KMS-11 (cell line): ENCODE measurements around the gene CDK4.
A peak's percentile ranks its signal among the peaks of the same experiment; 100 is the strongest.

Experiments used
- H2AFZ ChIP-seq: fragments of 200-600 bp; sonication (generic); 2 replicates; pipeline ENCODE4 v1.6.1; 2016; ENCODE audit warnings: antibody characterized with exemption, mixed run types, low read depth
- H3K27ac ChIP-seq: fragments of 200-600 bp; sonication (generic); 2 replicates; pipeline ENCODE4 v1.6.1; 2016; ENCODE audit warnings: mild to moderate bottlenecking, mixed run types
- H3K27me3 ChIP-seq: fragments of 200-600 bp; sonication (generic); 2 replicates; pipeline ENCODE4 v1.6.1; 2017; ENCODE audit warnings: mild to moderate bottlenecking, low read depth, mixed run types, moderate library complexity; ENCODE audit not compliant: insufficient read depth
- H3K36me3 ChIP-seq: fragments of 200-600 bp; sonication (generic); 2 replicates; pipeline ENCODE4 v1.6.1; 2017; ENCODE audit warnings: mild to moderate bottlenecking, mixed run types; ENCODE audit not compliant: insufficient read depth
- H3K4me1 ChIP-seq: fragments of 200-600 bp; sonication (generic); 2 replicates; pipeline ENCODE4 v1.6.1; 2016; ENCODE audit warnings: mild to moderate bottlenecking, low read depth, mixed run types; ENCODE audit not compliant: poor library complexity, severe bottlenecking
- H3K4me2 ChIP-seq: fragments of 200-600 bp; sonication (generic); 2 replicates; pipeline ENCODE4 v1.7.0; 2016; ENCODE audit warnings: mild to moderate bottlenecking, mixed run types
- H3K4me3 ChIP-seq: fragments of 200-600 bp; sonication (generic); IDR thresholded peaks from 2 replicates; pipeline ENCODE4 v1.6.1; 2017; ENCODE audit warnings: low read depth, low read length, mixed read lengths; ENCODE audit not compliant: insufficient read depth
- H3K79me2 ChIP-seq: fragments of 200-600 bp; sonication (generic); 2 replicates; pipeline ENCODE4 v1.6.1; 2016; ENCODE audit warnings: low read depth, mixed run types; ENCODE audit not compliant: insufficient read depth
- H3K9ac ChIP-seq: fragments of 200-600 bp; sonication (generic); 2 replicates; pipeline ENCODE4 v1.6.1; 2016; ENCODE audit warnings: mild to moderate bottlenecking, mixed run types
- H4K20me1 ChIP-seq: fragments of 200-600 bp; sonication (generic); 2 replicates; pipeline ENCODE4 v1.6.1; 2016; ENCODE audit warnings: mild to moderate bottlenecking, mixed run types; ENCODE audit not compliant: insufficient read depth
- CTCF ChIP-seq: fragments of 200-600 bp; sonication (generic); conservative IDR thresholded peaks from 2 replicates; pipeline ENCODE4 v1.6.1; 2017; ENCODE audit warnings: low read depth, mild to moderate bottlenecking, antibody characterized with exemption, low read length, moderate library complexity, mixed read lengths

The CDK4 gene

GRCh38 chr12:57782608-57783465, 30.7 kb upstream of the CDK4 start, which contains the start of gene TSFM:
TSFM (plus strand) TSS chr12:57782787; CDS start chr12:57782802, 15 bp downstream.
- peak within 1 kb of the TSS; percentile 69 for H2AFZ ChIP-seq
- H3K9ac ChIP-seq, result peak within 1 kb of the TSS; percentile 76
- TF ChIP-seq CTCF, result peak; percentile 100
- H3K79me2 ChIP-seq, result peaks cover 29% of the 10 kb centered on the region
- H4K20me1 ChIP-seq, result no peaks in the 10 kb centered on the region
- no peaks in the 10 kb centered on the region for H3K27me3 ChIP-seq
- peaks cover 23% of the 10 kb centered on the region for H3K4me1 ChIP-seq
- H3K27ac ChIP-seq, result peak within 1 kb of the TSS; percentile 51
- peak within 1 kb of the TSS; percentile 97 for H3K4me3 ChIP-seq
- H3K36me3 ChIP-seq, result peaks cover 16% of the 10 kb centered on the region; the same call in 1 of the 2 replicates
- peak within 1 kb of the TSS; percentile 76 for H3K4me2 ChIP-seq

GRCh38 chr12:57782243-57782607, 30.1 kb upstream of the CDK4 start:
- Histone ChIP-seq H3K79me2 (peaks cover 29% of the 10 kb centered on the region), H4K20me1 (no peaks in the 10 kb centered on the region), H2AFZ (peak overlapping the region; percentile 69; the same call in 1 of the 2 replicates), H3K4me1 (peaks cover 23% of the 10 kb centered on the region), H3K9ac (no peak overlapping the region), H3K27me3 (no peaks in the 10 kb centered on the region), H3K36me3 (peaks cover 12% of the 10 kb centered on the region; the same call in 1 of the 2 replicates), H3K27ac (no peak overlapping the region), H3K4me3 (no peak overlapping the region), H3K4me2 (peak overlapping the region; percentile 4; the same call in 1 of the 2 replicates)
- no peak for TF ChIP-seq CTCF

- TF ChIP-seq CTCF, result no peak
- Histone ChIP-seq H3K4me2 (peak overlapping the region; percentile 4; the same call in 1 of the 2 replicates), H4K20me1 (no peaks in the 10 kb centered on the region), H3K4me1 (peaks cover 23% of the 10 kb centered on the region), H3K36me3 (peaks cover 8% of the 10 kb centered on the region; the same call in 1 of the 2 replicates), H3K79me2 (peaks cover 29% of the 10 kb centered on the region), H3K27ac (no peak overlapping the region), H3K27me3 (no peaks in the 10 kb centered on the region), H3K9ac (no peak overlapping the region), H2AFZ (no peak overlapping the region), H3K4me3 (no peak overlapping the region)
These were observed 29.7 kb upstream of the CDK4 start for GRCh38 chr12:57781801-57782200.

GRCh38 chr12:57781244-57781643, 29.1 kb upstream of the CDK4 start:
- H3K4me3 ChIP-seq, result no peak overlapping the region
- H3K27ac ChIP-seq, result no peak overlapping the region
- no peak overlapping the region for H3K4me2 ChIP-seq
- H3K27me3 ChIP-seq, result no peaks in the 10 kb centered on the region
- no peak overlapping the region for H3K9ac ChIP-seq
- H3K36me3 ChIP-seq, result peaks cover 5% of the 10 kb centered on the region; the same call in 1 of the 2 replicates
- H2AFZ ChIP-seq, result no peak overlapping the region
- no peak for TF ChIP-seq CTCF
- H4K20me1 ChIP-seq, result no peaks in the 10 kb centered on the region
- H3K4me1 ChIP-seq, result peaks cover 23% of the 10 kb centered on the region
- peaks cover 29% of the 10 kb centered on the region for H3K79me2 ChIP-seq
